ENCODE results near the gene UNC5C. TPM values are rescaled to one million over a fixed set of nuclear protein-coding genes. Genes with fewer than 3 reads are reported as not detected.

Gene UNC5C
- total and polyA plus RNA-seq, 2 of the 8 experiments (the other 6 are each of a cell fraction or from before 2014, with no cell fraction given), result 0.30 to 1.3 TPM

DNA sequence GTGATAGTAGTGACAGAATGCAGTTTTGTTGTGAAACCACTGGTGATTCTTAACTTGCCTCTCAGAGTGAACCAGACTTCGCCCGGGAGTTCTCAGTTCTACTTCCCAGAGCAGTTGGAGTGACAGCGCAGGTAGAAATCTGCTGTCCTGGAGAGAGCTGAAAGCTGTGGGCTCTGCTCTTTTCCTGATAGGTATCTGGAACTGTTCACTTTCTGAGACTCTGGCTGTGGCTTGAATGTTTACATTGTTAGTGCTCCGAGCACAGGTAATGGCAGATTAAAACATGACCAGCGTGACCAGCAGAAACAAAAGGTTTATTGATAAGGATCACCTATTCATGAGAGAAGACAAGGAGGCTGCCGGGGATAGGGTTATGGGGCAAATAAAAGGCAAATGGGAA is 430.3 kb downstream of the UNC5C start:
- H4K20me1 ChIP-seq (replicated peaks in 1 of 2; ENCODE audit: control insufficient read depth in 1 of 2, insufficient read depth in 2 of 2, low read length in 2 of 2), result no peaks in the 10 kb centered on the region
- no peak overlapping the region for H3K4me3 ChIP-seq (ENCODE audit: extremely low read depth in 1 of 4, insufficient read depth in 2 of 4, low read depth in 3 of 4, low read length in 4 of 4)
- no peak overlapping the region for H3K4ac ChIP-seq (replicated peaks; ENCODE audit: insufficient read length, low read depth, low read length)
- ChIA-PET POLR2A (ENCODE audit: partially characterized antibody) (interaction anchor here (0.5 kb wide), 1 partner anchor 104 kb away, joined by 3 read pairs; no protein-coding TSS in a partner anchor), CTCF (ENCODE audit: partially characterized antibody) (interaction anchor here (0.6 to 1.2 kb wide), 4 partner anchors 87 to 528 kb away, joined by 3 to 4 read pairs (median 3); no protein-coding TSS in a partner anchor)
- no peak for FAIRE-seq
- H3K27me3 ChIP-seq (replicated peaks in 1 of 4; ENCODE audit: control insufficient read depth in 3 of 4, extremely low read depth in 1 of 4, insufficient read depth in 3 of 4, low read length in 3 of 4), result no peaks in the 10 kb centered on the region
- no peak overlapping the region for H3K27ac ChIP-seq (ENCODE audit: low read depth, low read length)
- no peaks in the 10 kb centered on the region for H3K79me1 ChIP-seq (ENCODE audit: low read depth, low read length)
- no peak overlapping the region for H4K5ac ChIP-seq (ENCODE audit: insufficient read length, low read depth, low read length)
- H2AK5ac ChIP-seq (ENCODE audit: low read depth, low read length), result no peak overlapping the region
- H3K23me2 ChIP-seq (ENCODE audit: low read depth, low read length), result no peaks in the 10 kb centered on the region
- H3K18ac ChIP-seq (ENCODE audit: extremely low read depth, low read length), result no peak overlapping the region
- H2BK5ac ChIP-seq (ENCODE audit: low read depth, low read length), result no peak overlapping the region
- H3K56ac ChIP-seq (replicated peaks; ENCODE audit: insufficient read length, low read depth, low read length), result no peak overlapping the region
- TF ChIP-seq POLR2A (IDR thresholded peaks at IDR 0.05; ENCODE audit: control extremely low read depth in 1 of 2, low read depth in 2 of 2, low read length in 2 of 2) (no peak), SIRT6 (IDR thresholded peaks at IDR 0.05; ENCODE audit: low read length) (no peak), ASH2L (IDR thresholded peaks at IDR 0.05; ENCODE audit: low read length) (no peak)
- TF ChIP-seq, protein P1, sequence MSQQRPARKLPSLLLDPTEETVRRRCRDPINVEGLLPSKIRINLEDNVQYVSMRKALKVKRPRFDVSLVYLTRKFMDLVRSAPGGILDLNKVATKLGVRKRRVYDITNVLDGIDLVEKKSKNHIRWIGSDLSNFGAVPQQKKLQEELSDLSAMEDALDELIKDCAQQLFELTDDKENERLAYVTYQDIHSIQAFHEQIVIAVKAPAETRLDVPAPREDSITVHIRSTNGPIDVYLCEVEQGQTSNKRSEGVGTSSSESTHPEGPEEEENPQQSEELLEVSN (IDR thresholded peaks at IDR 0.05), result no peak
- no peaks in the 10 kb centered on the region for H3K79me2 ChIP-seq (ENCODE audit: control insufficient read depth in 1 of 2, insufficient read depth in 2 of 2, low read length in 2 of 2)
- H2BK12ac ChIP-seq (ENCODE audit: low read depth, low read length), result no peak overlapping the region
- no peak overlapping the region for H3K4me2 ChIP-seq (ENCODE audit: insufficient read depth in 1 of 2, low read depth in 2 of 2, low read length in 2 of 2)
- no peak for DNase-seq (ENCODE audit: low read depth in 1 of 2, low spot score in 2 of 2)
- H3K36me3 ChIP-seq (ENCODE audit: control insufficient read depth in 2 of 4, insufficient read depth in 4 of 4, low read length in 3 of 4), result no peaks in the 10 kb centered on the region
- H4K8ac ChIP-seq (ENCODE audit: extremely low read depth, insufficient read depth, low read length), result no peak overlapping the region
- H2AFZ ChIP-seq (ENCODE audit: low read length), result no peak overlapping the region
- H3K14ac ChIP-seq (ENCODE audit: insufficient read length), result no peak overlapping the region
- no peaks in the 10 kb centered on the region for H3K9me3 ChIP-seq (ENCODE audit: insufficient read depth in 2 of 2, low read depth in 1 of 2, low read length in 1 of 2)
- no peak overlapping the region for H3K23ac ChIP-seq (ENCODE audit: insufficient read length)
- no peak overlapping the region for H2BK15ac ChIP-seq (ENCODE audit: low read length)
- H2BK120ac ChIP-seq (replicated peaks; ENCODE audit: low read depth, low read length), result no peak overlapping the region
- H3K9ac ChIP-seq (replicated peaks in 1 of 4; ENCODE audit: extremely low read depth in 1 of 4, low read depth in 3 of 4, low read length in 3 of 4), result no peak overlapping the region
- no peak overlapping the region for H2BK20ac ChIP-seq (ENCODE audit: low read length)
- H4K91ac ChIP-seq (replicated peaks; ENCODE audit: insufficient read length, low read length), result no peak overlapping the region
- 87% methylated on average over 6 of the region's 6 CpGs; no CpG with 5 or more reads in 1 of the 2 experiments for WGBS, 2 experiments (ENCODE audit: extremely low coverage in 1 of 2, insufficient coverage in 1 of 2, insufficient read length in 1 of 2, insufficient replicate concordance in 2 of 2, low coverage in 1 of 2, low lambda C conversion rate in 2 of 2, missing lambda C conversion rate in 1 of 2)
- no peaks in the 10 kb centered on the region for H3K4me1 ChIP-seq (replicated peaks in 1 of 4; ENCODE audit: control insufficient read depth in 3 of 4, insufficient read depth in 4 of 4, low read length in 3 of 4)
